Activated naive CD8-positive, alpha-beta T cell treated with anti-CD3 and anti-CD28 coated beads, Interleukin-2, amount 50 U/mL, for 24 hours (primary cell): Measurements from ENCODE around the gene MUC5AC.

Experiments
- ATAC-seq: fragments of 150-1000 bp; cut with Tn5 transposase; one replicate; pipeline ENCODE4 v1.10.0; 2021
- DNase-seq: peaks from one replicate; pipeline ENCODE4 v3.0.0; 2021
- H3K27ac Mint-ChIP-seq: one replicate; pipeline ENCODE4 v1.8.0; 2021; ENCODE audit warnings: mild to moderate bottlenecking, mixed read lengths
- H3K27me3 Mint-ChIP-seq: one replicate; pipeline ENCODE4 v1.8.0; 2021; ENCODE audit warnings: mixed read lengths
- H3K36me3 Mint-ChIP-seq: one replicate; pipeline ENCODE4 v1.8.0; 2021; ENCODE audit warnings: low read depth, mixed read lengths
- H3K4me1 Mint-ChIP-seq: one replicate; pipeline ENCODE4 v1.8.0; 2021; ENCODE audit warnings: mixed read lengths
- H3K4me3 Mint-ChIP-seq: one replicate; pipeline ENCODE4 v1.8.0; 2021; ENCODE audit warnings: mild to moderate bottlenecking, moderate library complexity, mixed read lengths
- H3K9me3 Mint-ChIP-seq: one replicate; pipeline ENCODE4 v1.8.0; 2021; ENCODE audit warnings: mixed read lengths

The MUC5AC gene

GRCh38 chr11:1195682-1196515 is 38.1 kb downstream of the MUC5AC start:
- ATAC-seq (peak; percentile 22), DNase-seq (no peak)
- no peaks in the 10 kb centered on the region for H3K4me1 Mint-ChIP-seq
- no peak overlapping the region for H3K27ac Mint-ChIP-seq
- no peaks in the 10 kb centered on the region for H3K9me3 Mint-ChIP-seq
- no peak overlapping the region for H3K4me3 Mint-ChIP-seq
- H3K36me3 Mint-ChIP-seq: no peaks in the 10 kb centered on the region
- H3K27me3 Mint-ChIP-seq: peaks cover 4% of the 10 kb centered on the region

DNA sequence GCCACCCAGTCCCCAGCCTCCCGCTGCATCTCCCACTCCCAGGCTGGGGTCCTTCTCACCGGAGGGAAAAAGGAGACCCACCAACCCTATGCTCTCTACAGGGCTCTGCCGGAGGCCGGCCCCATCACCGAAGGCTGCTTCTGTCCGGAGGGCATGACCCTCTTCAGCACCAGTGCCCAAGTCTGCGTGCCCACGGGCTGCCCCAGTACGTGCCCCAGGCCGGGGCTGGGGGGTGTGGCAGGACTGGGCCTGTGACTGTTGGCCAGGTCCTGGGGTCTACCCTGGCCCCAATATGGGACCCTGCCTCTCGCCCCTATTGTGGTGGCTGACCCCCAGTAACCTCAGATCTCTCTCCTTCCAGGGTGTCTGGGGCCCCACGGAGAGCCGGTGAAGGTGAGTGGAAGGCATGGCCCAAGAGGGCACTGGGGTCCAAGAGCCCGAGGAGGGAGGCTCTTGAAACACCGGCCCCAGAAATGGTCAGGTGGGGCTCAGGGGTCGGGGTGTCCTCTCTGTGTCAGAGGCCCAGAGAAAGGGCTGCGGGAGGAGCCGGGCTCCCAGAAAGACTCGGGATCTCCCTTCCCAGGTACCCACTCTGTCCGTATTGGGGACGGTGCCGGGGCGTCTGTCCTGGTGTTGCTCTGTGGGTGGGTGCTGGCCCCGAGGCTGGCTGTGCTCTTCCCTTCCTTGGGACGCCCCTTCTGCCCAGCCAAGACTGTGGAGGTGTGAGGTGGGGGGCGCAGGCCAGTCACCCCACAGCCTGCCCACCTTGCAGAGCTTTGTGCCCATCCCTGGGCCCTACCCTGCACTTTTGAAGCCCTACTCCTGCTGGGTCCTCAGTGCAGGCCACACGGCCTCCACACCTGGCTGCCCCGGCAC is 39.0 kb downstream of the MUC5AC start:
- H3K27ac Mint-ChIP-seq: no peak overlapping the region
- no peaks in the 10 kb centered on the region for H3K9me3 Mint-ChIP-seq
- no peaks in the 10 kb centered on the region for H3K36me3 Mint-ChIP-seq
- H3K27me3 Mint-ChIP-seq: peaks cover 4% of the 10 kb centered on the region
- H3K4me3 Mint-ChIP-seq: no peak overlapping the region
- no peaks in the 10 kb centered on the region for H3K4me1 Mint-ChIP-seq
- no peak for ATAC-seq
- DNase-seq: no peak

DNA sequence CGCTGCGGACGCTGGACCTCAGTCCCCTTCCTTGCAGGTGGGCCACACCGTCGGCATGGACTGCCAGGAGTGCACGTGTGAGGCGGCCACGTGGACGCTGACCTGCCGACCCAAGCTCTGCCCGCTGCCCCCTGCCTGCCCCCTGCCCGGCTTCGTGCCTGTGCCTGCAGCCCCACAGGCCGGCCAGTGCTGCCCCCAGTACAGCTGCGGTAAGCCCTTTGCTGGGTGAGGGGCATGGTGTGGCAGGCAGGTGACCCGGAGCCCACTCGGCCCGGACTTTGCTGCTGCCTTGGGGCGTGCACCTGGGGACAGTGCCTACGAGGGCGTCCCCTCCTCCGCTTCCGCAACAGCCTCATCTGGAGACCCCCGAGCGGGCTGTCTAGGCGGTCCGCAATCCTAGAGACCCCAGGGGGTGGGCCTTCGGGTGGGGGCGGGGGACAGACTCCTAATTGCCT is 39.7 kb downstream of the MUC5AC start:
- ATAC-seq: no peak
- Mint-ChIP-seq H3K27ac (no peak overlapping the region), H3K36me3 (no peaks in the 10 kb centered on the region), H3K9me3 (no peaks in the 10 kb centered on the region), H3K27me3 (peaks cover 2% of the 10 kb centered on the region), H3K4me1 (no peaks in the 10 kb centered on the region), H3K4me3 (no peak overlapping the region)
- no peak for DNase-seq

- Mint-ChIP-seq H3K36me3 (no peaks in the 10 kb centered on the region), H3K27ac (no peak overlapping the region), H3K27me3 (peaks cover 2% of the 10 kb centered on the region), H3K4me3 (no peak overlapping the region), H3K9me3 (no peaks in the 10 kb centered on the region), H3K4me1 (no peaks in the 10 kb centered on the region)
- DNase-seq (no peak), ATAC-seq (no peak)
These were observed 40.3 kb downstream of the MUC5AC start for GRCh38 chr11:1197886-1198560.

- Mint-ChIP-seq H3K27me3 (peaks cover 1% of the 10 kb centered on the region), H3K4me1 (no peaks in the 10 kb centered on the region), H3K27ac (no peak overlapping the region), H3K4me3 (no peak overlapping the region), H3K36me3 (no peaks in the 10 kb centered on the region), H3K9me3 (no peaks in the 10 kb centered on the region)
- ATAC-seq: no peak
- DNase-seq: no peak
These were observed 40.9 kb downstream of the MUC5AC start for GRCh38 chr11:1198561-1199240.

- Mint-ChIP-seq H3K27me3 (no peaks in the 10 kb centered on the region), H3K4me1 (no peaks in the 10 kb centered on the region), H3K9me3 (no peaks in the 10 kb centered on the region), H3K36me3 (no peaks in the 10 kb centered on the region), H3K27ac (no peak overlapping the region), H3K4me3 (no peak overlapping the region)
- no peak for DNase-seq
- ATAC-seq: no peak
These were observed 41.5 kb downstream of the MUC5AC start for GRCh38 chr11:1199241-1199750.

- no peak for DNase-seq
- Mint-ChIP-seq H3K27me3 (no peaks in the 10 kb centered on the region), H3K4me1 (no peaks in the 10 kb centered on the region), H3K4me3 (no peak overlapping the region), H3K27ac (no peak overlapping the region), H3K36me3 (no peaks in the 10 kb centered on the region), H3K9me3 (no peaks in the 10 kb centered on the region)
- no peak for ATAC-seq
These were observed 42.2 kb downstream of the MUC5AC start for GRCh38 chr11:1199751-1200610.

GRCh38 chr11:1200611-1201191 is 42.9 kb downstream of the MUC5AC start:
- no peaks in the 10 kb centered on the region for H3K27me3 Mint-ChIP-seq
- no peak overlapping the region for H3K4me3 Mint-ChIP-seq
- no peaks in the 10 kb centered on the region for H3K4me1 Mint-ChIP-seq
- no peak for DNase-seq
- no peak for ATAC-seq
- no peak overlapping the region for H3K27ac Mint-ChIP-seq
- no peaks in the 10 kb centered on the region for H3K36me3 Mint-ChIP-seq
- H3K9me3 Mint-ChIP-seq: no peaks in the 10 kb centered on the region

DNA sequence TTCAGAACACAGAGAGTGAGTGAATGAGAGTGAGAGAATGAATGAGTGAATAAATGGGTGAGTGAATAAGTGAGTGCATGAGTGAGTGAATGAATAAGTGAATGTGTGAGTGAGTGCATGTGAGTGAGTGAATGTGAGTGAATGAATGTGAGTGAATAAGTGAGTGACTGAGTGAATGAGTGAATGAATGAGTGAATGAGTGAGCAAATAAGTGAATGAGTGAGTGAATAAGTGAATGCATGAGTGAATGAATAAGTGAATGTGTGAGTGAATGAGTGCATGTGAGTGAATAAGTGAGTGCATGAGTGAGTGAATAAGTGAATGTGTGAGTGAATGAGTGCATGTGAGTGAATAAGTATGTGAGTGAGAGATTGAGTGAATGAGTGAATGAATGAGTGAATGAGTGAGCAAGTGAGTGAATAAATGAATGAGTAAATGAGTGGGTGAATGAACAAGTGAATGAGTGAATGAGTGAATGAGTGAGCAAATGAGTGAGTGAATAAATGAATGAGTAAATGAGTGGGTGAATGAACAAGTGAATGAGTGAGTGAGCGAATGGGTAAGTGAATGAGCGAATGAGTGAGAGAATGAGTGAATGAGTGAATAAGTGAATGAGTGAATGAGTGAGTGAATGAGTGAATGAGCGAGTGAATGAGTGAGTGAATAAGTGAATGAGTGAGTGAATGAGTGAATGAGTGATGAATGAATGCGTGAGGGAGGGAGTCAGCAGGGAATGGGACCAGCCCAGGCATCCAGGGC is 43.8 kb downstream of the MUC5AC start:
- Mint-ChIP-seq H3K4me3 (no peak overlapping the region), H3K4me1 (no peaks in the 10 kb centered on the region), H3K27ac (no peak overlapping the region), H3K36me3 (no peaks in the 10 kb centered on the region), H3K27me3 (no peaks in the 10 kb centered on the region), H3K9me3 (no peaks in the 10 kb centered on the region)
- no peak for ATAC-seq
- no peak for DNase-seq

- Mint-ChIP-seq H3K27me3 (no peaks in the 10 kb centered on the region), H3K4me3 (no peak overlapping the region), H3K27ac (no peak overlapping the region), H3K4me1 (no peaks in the 10 kb centered on the region), H3K36me3 (no peaks in the 10 kb centered on the region), H3K9me3 (no peaks in the 10 kb centered on the region)
- peak; percentile 55 for ATAC-seq
- no peak for DNase-seq
These were observed 44.5 kb downstream of the MUC5AC start for GRCh38 chr11:1202154-1202775.

GRCh38 chr11:1202776-1203504 is 45.2 kb downstream of the MUC5AC start:
- H3K4me1 Mint-ChIP-seq: no peaks in the 10 kb centered on the region
- no peaks in the 10 kb centered on the region for H3K36me3 Mint-ChIP-seq
- no peak overlapping the region for H3K4me3 Mint-ChIP-seq
- ATAC-seq (peak; percentile 55), DNase-seq (peak; percentile 74)
- H3K27ac Mint-ChIP-seq: no peak overlapping the region
- H3K27me3 Mint-ChIP-seq: no peaks in the 10 kb centered on the region
- H3K9me3 Mint-ChIP-seq: no peaks in the 10 kb centered on the region
